Neural cell (in vitro differentiated cells): ENCODE results near the gene PHF21B.

Source experiments
- CTCF ChIP-seq: fragments of 450-650 bp; IDR thresholded peaks from 2 replicates; pipeline ENCODE4 v1.5.1; 2014; ENCODE audit warnings: antibody characterized with exemption, mild to moderate bottlenecking, moderate library complexity; ENCODE audit not compliant: poor library complexity, severe bottlenecking
- EP300 ChIP-seq: fragments of 450-650 bp; conservative IDR thresholded peaks from 2 replicates; pipeline ENCODE4 v1.6.1; 2014; ENCODE audit warnings: antibody characterized with exemption, mild to moderate bottlenecking, moderate library complexity; ENCODE audit not compliant: poor library complexity, severe bottlenecking
- EZH2 ChIP-seq: fragments of 200-600, 300-800 bp; shearing (Covaris generic), sonication (generic); IDR thresholded peaks from 2 replicates; pipeline ENCODE4 v1.6.1; 2014; ENCODE audit warnings: antibody characterized with exemption, low read length, borderline replicate concordance, mild to moderate bottlenecking; ENCODE audit not compliant: insufficient read depth, poor library complexity, severe bottlenecking
- MXI1 ChIP-seq: fragments of 450-650 bp; conservative IDR thresholded peaks from 2 replicates; pipeline ENCODE4 v1.6.1; 2014; ENCODE audit warnings: antibody characterized with exemption, mild to moderate bottlenecking; ENCODE audit not compliant: poor library complexity, severe bottlenecking
- POLR2AphosphoS5 ChIP-seq: IDR thresholded peaks from 2 replicates; pipeline ENCODE4 v1.6.1; 2012
- RAD21 ChIP-seq: fragments of 450-650 bp; conservative IDR thresholded peaks from 2 replicates; pipeline ENCODE4 v1.6.1; 2014; ENCODE audit warnings: antibody characterized with exemption, mild to moderate bottlenecking, moderate library complexity
- REST ChIP-seq: IDR thresholded peaks from 2 replicates; pipeline ENCODE4 v1.6.1; 2012; ENCODE audit warnings: borderline replicate concordance
- SMC3 ChIP-seq: fragments of 450-650 bp; conservative IDR thresholded peaks from 2 replicates; pipeline ENCODE4 v1.6.1; 2014; ENCODE audit warnings: antibody characterized with exemption, mild to moderate bottlenecking, moderate library complexity; ENCODE audit not compliant: poor library complexity
- TAF1 ChIP-seq: IDR thresholded peaks from 2 replicates; pipeline ENCODE4 v1.6.1; 2012; ENCODE audit warnings: low read depth

- TF ChIP-seq EZH2 = no peak
- TF ChIP-seq POLR2AphosphoS5 = no peak
- TF ChIP-seq CTCF = no peak
- no peak for TF ChIP-seq MXI1
- no peak for TF ChIP-seq REST
- TF ChIP-seq TAF1 = no peak
- TF ChIP-seq RAD21 = no peak
- TF ChIP-seq EP300 = no peak
- no peak for TF ChIP-seq SMC3
These were observed 11.5 kb downstream of the PHF21B start for GRCh38 chr22:44998296-44998695.
